CD4-positive, alpha-beta T cell treated with Interferon alpha-2 for 1 hour (primary cell): ENCODE measurements around the gene HOXA13.
A peak's percentile ranks its signal among the peaks of the same experiment; 100 is the strongest.

Experiments used
- DNase-seq, 2 donors: peaks; one replicate each; pipeline ENCODE4 v3.0.0-alpha.2; 2020 to 2022

HOXA13 gene

DNA sequence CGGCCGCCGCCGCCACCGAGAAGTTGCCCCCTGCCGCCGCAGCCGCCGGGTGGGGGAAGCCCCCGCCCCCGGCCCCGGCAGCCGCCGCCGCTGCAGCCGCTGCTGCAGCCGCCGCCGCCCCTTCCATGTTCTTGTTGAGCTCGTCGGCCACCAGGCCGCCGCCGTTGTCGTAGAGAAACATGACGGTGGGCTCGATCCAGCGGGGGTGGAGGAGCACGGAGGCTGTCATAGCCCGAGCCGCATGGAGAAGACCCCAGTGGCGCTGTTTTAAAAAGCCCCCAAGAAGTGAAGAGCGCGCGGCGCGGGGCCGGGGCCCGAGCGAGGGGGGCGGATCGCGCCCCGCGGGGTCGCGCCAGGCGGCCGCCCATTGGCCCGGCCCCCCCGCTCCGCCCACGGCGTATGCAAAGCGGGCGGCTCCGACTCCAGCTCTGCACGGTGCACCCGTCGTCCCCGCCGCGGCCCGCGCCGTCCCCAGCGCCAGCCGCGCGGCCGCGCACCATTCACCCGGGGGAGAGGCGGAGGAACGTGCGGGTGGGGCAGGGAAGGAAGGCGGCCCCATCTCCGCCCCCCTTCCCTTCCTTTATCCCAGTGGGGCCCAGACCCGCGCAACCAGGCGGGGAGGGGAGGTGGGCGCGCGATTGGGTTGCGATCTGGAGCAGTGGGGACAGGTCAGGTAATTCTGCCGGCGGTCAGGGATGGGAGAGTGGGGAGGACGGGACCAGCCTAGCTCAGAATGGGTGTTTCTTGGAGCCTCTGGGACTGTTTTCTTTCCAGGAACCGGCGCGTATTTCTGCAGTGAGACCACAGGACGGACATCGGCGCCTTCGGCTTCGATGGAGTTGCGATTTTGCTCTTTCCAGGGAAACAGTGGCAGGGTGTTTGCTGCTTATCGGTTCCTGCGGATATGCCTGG, at the start of gene HOXA13:
TSS of gene HOXA13 (minus strand) at position 243 of the 912 bp plus-strand sequence. CDS start at position 229, 14 bp downstream.
- no peak for DNase-seq

DNA sequence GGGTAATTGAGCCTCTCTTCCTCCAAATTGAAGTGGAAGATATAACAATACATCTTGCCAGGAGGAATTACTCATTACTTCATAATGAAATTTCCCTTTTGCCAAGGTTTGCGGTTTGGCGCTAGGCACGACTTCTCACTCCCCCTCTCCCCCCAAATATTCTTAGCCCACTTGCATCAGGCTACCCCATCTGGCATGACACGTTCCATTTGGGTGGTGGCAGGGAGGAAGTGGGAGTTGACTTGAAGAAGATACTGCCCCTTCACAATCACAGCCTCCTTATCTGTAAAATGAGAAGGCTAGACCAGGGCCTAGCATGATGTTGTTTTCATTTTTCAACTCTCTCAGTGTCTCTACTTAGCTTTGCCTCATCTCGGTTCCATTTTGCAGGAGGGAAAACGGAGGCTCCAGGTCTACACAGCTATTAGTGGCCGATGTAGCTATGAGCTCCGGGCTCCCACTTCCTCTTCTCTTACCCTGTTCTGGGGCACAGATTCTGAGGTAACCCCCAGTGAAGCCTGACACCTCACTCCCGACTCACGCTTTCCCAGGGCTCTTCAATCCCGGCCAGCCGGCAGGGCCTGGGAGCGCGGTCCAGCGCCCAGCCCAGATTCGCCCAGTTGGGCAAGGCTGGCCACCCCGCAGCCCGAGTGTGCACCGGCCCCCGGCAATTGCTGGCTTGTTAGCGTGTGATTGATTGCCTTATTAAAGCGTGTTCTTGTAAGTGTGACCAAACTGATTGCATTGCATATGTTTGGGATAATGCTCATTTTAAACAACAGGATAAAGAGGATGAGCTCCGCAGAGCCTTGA, 49.2 kb upstream of the HOXA13 start:
- DNase-seq = no peak

DNA sequence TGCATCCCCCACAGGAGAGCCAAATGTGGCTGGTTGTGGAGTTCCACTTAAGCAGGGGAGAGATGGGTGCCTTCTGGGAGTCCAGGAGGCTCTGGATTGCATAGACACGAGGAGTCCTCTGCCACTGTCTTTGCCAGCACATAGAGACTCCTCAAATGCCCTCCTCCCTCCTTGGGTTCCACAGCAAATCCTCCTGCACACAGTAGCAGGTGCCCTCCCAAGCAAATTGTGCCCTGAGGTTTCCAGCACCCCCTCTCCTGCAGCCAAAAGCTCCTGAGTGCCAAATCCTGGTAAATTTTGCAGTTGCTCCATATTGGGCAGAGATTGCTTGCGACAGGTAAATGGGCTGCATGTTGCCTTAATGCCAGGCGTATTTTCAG, 48.5 kb upstream of the HOXA13 start:
- DNase-seq = no peak

DNA sequence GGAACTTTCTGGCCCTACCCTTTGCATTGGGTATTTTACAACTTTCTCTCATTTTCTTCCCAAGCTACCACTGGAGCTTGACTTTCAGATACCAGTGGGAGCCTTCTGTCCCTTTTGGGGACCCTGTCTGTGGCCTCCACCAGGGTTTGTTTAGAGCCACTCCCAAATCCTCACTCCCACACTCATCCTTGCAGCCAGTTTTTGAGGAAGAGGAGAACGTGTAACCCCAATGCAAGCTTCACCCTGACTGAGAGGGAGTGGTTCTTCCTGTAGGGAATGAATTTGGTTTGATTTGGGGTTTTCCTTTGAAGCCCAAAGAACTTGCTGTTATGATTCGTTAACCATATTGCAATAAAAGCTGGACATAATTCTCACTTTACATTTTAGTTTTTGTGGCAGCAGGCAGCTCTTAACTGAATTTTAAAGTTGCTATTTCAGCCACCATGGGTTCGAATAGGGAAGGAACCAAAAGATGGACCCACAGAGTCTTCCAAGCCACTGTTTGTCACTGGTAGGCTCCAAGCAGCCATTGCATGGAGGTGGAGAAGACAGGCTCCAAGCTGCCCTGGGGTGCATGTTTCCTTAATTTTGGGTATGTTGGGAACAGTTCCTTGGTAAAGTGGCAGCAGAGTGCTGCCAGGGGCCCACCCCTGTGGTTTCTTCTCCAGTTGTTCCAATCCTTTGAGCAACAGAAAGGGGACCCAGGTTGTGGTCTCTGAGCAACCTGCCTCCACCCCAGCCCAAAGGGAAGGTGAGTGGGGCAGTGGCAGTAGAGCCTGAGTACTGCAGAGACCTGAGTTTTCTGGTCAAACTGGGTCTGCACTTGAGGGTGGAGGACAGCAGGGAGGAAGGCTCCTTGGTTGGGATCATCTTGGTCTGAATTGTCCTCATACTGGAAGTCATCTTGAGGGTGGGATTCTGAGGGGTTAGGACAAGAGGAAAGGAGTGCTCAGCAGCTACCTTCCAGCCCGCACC, 47.8 kb upstream of the HOXA13 start:
- no peak for DNase-seq

DNA sequence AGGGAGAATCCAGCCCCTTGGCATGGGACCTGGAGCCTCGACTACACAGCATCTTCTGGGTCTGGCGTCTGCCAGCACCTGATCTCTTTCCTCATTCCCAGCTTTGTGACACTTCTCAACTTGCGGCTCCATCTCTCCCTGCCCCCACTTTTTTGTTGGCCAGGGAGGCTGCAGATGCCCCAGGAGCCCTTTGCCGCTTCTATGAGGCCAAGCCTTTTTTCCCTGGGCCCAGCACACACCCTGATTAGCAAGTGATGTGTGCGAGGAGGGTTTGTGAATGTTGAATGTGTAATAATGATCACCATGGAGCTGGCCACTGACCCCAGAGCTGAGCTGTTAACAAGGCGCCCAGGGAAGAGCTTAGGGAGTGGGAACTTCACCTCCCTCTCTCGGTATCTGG, 47.1 kb upstream of the HOXA13 start:
- DNase-seq = no peak

DNA sequence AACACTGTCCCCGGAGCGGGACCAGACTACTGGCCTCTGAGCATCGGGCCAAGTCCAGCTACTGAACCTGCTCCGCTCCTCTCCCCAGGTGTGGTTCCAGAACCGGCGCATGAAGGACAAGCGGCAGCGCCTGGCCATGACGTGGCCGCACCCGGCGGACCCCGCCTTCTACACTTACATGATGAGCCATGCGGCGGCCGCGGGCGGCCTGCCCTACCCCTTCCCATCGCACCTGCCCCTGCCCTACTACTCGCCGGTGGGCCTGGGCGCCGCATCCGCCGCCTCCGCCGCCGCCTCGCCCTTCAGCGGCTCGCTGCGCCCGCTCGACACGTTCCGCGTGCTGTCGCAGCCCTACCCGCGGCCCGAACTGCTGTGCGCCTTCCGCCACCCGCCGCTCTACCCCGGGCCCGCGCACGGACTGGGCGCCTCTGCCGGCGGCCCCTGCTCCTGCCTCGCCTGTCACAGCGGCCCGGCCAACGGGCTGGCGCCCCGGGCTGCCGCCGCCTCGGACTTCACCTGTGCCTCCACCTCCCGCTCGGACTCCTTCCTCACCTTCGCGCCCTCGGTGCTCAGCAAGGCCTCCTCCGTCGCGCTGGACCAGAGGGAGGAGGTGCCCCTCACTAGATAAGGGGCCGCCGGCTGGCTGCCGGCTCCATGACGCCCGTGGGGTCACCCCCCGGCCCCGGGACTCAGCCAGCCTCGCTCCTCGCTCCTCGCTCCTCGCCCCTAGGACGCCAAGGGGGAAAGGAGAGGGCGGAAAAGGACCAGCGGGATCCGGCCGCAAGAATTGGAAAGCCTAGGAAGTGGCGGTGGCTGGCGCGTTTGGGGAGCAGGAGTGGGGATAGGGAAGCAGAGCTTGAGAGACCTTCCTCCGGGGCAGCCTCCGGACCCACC, 46.2 kb upstream of the HOXA13 start:
- no peak for DNase-seq

DNA sequence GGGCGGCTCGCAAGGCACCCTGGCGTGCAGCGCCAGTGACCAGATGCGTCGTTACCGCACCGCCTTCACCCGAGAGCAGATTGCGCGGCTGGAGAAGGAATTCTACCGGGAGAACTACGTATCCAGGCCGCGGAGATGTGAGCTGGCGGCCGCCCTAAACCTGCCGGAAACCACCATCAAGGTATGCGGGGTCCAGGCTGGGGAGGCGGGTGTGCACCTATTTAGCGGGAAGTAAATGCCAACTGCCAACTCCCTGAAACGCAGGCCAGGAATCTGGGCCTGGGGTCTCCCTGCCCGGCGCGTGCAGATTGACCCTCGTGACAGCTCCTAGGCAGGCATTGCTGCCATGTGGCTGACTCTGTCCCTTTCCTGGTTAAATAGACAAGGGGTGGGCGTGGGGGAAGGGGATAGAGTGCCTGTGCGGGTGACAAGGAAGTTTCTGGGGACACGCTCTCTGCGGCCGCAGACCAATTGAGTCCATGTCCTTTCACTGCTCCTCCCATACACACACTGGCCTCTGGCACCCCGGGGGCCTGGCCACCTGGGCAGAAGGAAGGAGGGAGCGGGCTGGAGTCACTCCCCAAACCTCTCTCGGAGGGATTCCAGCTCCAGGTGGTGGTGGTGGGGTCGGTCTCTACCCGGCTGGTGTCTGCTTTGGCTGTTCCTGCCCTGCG, 45.4 kb upstream of the HOXA13 start:
- DNase-seq = no peak

DNA sequence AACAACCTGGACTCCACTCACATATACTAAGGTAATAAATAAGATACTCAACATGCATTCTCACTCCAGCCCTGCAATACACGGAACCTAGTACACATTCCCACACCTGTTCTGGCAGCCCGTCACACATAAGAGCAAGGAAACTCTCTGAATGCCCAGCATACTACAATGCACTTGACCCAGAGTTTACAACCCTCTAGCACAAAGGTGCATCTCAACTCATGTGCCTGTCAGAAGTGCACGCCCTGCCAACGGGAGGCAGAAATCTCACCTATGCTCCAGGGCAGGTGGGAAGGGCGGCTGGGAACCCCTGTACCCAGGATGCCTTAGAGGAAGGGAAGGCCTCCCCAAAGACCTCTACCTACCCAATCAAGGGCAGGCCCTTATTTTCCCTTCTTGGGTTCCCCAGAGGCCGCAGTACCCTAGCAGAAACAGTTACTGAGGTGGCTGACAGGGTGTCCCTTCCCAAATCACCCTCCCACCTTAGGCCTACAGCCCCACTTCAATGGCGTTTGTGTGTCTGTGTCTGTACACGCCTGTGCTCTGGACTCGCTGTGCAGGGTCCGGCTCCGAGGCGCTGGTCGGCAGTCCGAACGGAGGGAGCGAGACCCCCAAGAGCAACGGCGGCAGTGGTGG, 44.7 kb upstream of the HOXA13 start:
- no peak for DNase-seq

DNA sequence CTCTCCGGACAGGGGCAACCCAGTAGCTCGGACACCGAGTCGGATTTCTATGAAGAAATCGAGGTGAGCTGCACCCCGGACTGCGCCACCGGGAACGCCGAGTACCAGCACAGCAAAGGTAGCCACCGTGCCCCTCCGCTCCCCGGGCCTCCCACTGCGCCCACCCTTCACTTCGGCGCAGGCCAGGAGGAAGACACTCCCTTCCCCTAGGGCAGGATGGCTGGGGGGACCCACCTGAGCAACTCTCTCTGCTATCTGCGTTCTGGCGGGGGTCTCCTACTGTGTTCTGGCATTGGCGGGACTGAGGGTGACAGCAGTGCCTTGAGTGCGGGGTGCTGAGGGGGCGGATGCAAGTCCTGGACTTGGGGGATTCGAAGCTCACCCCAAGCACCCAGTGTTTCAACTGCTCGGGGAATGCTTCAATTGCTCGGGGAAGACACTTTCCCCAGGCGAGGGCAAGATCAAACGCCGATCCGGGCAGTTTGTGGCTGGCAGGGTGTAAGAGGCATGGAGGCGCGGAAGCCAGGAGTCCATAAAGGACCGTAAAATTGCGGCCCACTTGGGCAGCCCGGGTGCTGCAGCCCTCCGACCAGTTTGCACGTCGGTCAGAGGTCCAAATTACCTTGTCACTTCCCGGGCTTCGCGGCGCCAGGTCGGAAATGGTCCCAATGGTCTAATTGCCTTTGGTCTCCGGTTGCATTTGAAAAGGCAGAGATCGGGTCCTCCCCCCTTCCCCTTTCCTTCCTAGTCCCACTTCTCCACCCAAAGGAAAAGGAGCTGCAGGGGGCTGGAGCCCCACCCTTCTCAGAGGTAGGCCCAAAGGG, 43.7 kb upstream of the HOXA13 start:
- DNase-seq = no peak

DNA sequence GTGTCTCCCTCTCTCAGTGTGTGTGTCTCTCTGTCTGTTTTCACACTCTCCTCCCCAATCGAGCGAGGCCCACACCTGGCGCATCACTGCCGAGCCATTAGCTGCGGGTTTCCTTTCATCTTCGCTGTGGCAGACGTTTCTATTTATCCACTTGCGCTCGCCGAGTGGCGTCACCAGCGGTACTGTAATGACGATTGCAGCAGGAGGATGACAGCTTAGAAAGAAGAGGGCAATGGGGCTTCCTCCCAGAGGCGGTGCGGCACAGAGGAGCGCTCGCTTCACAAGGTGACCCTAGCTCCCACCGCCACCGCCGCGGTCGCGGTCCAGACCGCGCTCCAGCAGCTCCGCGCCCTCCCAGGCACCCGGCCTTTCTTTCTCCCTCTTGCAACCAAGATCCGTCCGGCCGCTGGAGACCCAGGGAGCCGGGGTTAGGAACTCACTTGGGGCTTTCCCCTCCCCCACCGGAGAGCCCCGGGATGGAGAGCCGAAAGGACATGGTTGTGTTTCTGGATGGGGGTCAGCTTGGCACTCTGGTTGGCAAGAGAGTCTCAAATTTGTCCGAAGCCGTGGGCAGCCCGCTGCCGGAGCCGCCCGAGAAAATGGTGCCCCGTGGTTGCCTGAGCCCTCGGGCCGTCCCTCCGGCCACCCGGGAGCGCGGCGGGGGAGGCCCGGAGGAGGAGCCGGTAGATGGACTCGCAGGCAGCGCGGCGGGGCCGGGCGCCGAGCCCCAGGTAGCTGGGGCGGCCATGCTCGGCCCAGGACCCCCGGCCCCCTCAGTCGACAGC, 42.9 kb upstream of the HOXA13 start, which contains the start of gene EVX1:
TSS of gene EVX1 (plus strand) at position 248 of the 785 bp plus-strand sequence. CDS start at position 477, 229 bp downstream.
- DNase-seq = peak in 1 of 2 donors; percentile 8

DNA sequence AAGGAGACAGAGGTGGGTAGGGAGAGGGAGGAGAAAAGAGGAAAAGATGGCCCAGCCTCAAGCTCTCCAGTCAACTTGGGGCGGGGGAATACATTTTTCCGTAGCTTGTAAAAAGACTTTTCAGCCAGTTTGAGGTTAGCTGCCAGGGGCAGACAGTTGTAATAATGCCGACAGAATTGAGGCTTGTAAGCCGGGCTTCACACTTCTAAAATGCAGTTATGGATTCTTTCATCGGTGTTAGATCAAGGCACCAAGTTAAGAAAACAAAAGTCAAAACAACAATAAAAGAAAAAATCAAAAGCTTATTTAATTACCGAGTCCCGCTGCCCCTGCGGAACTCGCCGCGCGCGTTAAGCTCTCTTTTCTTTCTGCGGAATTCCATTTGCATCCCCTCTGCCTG, 42.3 kb upstream of the HOXA13 start:
- no peak for DNase-seq

DNA sequence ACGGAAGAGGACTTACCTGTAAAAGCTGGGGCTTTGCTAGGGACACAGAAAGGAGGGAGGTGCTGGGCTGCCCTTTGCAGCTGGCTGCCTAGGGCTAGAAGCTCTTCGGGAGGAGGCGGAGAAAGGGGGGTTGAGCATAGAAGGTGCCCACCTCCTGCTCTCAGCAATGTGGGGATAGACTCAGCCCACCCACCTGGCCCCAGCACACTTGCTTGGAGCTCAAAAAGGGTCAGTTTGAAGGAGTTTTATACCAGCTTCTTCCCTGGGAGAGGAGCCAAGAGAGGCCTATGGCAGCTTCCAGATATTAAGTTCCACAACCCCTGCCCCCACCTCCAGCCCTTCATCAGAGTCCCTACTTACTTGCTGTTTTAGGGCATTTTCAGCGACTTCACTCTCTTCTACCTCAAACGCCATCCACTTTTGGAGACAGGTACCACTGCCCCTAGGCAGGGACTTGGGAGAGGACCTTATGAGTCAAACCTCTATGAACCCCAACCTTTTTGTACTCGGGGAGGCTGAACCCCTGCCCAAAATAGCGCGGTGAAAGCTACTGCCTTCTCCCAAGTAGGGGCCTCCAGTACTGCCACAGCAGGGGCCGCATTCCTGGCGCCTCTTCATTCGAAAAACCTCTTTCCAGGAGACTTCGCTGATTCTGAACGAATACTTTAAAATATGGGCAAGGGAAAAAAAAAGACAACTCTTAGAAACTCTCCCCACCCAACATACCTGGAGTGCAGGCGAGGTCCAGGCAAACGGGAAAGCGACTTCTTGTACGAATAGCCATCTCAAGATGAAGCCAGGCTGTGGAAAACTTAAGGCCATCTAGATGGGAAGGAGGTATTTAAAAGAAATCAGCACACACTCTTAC, 41.5 kb upstream of the HOXA13 start:
- DNase-seq = no peak

DNA sequence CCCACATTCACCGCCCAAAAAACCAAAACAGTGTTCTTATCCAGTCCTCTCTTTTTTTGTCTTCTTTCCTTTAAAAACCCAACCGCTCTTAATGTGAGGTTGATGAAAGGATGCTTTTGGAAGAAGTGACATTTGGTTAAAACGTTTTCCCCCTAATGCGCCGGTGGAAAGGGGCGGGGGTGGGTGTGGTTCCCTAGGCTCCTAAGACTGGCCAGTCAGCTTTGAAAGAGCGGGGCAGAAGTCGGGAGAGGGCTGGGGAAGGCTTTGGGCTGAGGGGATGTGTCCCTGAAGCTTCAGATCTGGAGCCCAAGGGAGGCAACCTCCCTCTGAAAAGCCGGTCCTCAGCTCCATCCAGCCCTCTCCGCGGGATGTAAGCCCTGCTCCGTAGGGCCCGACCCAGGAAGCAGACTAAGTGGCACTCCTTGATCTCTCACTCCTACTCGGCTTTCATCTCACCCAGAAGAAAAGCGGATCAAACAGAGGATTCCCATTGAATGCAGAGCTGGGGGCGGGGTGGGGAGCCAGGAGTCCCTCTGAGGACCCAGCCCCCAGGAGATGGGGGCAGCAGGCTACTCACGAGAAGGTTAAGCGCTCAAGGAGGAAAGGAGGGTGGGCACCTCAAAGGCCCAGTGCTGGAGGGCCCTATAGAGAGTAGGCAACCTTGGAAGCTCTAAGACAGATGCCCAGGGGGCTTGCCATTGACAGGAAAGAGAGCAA, 40.3 kb upstream of the HOXA13 start:
- DNase-seq = no peak

DNA sequence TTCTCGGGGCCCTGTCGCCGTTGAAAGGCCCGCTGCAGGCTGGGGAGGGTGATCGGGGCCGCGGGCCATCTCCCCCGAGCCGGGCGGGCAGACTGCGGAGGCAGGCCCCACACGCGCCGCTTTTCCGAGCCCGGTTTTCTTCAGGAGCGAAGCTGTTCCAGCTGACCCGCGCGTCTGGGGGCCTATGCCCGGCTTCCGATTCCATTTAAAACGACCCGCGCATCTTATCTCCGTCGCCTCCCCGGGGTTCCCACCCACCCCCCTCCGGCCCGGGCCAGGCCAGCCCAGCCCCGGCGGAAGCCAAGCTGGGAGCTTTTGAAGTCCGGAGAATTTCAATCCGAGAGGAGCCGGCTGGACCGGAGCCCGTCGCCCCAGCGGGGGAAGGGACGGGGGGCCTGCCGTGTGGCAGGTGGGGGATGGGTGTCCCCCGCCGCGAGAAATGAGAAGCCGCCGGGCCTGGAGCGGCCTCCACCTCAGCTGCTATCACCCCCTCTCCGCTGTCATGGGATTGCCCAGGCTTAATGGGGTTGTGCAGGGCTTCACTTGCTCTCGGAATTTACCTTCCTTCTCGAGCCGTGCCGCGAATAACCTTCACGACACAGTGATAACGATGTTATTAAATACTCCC, 39.6 kb upstream of the HOXA13 start:
- DNase-seq = no peak

DNA sequence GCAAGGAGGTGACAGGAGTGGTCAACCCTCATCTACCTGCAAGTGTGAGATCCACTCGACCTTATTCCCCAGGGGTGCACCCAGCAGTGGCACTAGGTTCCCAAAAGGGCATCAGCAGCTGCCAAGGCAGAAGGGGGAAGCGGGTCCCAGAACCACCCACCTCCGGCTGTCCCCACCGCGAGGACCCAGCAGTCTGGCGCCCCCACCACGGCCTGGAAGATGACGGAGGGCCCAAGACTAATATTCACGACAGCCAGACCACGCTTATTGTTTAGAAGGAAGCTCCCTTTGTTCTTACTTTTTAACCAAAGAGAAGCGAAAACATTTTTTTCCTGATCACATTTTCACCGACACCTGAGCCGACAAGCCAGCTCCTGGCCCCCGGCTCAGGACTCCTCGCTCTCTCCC, 39.1 kb upstream of the HOXA13 start:
- no peak for DNase-seq

DNA sequence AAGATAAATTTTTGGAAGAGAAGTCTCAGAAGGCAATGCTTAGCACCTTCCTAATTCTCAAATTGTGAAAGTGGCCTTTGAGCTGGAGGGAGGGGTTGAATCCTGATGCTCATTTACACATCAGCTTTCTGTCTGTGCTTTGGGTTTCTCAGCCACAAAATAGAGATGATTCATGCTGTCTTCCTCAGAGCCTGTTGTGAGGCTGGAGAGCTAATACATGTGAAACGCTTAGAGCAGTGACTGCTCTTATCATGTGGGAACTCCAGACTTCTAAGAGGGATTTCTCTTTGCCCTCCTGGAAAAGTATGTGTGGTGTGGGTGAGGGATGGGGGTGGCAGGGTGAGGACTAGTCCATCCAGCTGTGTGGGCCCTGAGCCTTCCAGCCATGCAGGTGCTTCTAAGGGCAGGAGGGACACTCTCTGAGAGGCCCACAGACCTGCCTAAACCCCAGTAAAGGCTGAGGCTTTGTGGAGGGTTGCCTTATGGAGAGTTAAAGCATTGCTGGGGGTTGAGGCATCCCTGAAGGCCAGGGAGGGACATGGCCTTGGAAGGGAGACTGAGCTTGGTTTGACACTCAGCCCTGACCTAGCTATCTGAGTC, 37.9 kb upstream of the HOXA13 start:
- no peak for DNase-seq
